Adipocyte (in vitro differentiated cells): Measurements from ENCODE around the gene ZNF672.
A peak's percentile ranks its signal among the peaks of the same experiment; 100 is the strongest.

Experiments
- DNase-seq: peaks from one replicate; pipeline ENCODE4 v3.0.0-alpha.2; 2015; ENCODE audit warnings: low read depth
- H3K27me3 ChIP-seq: replicated peaks from 2 replicates; pipeline ENCODE4 v1.7.0; 2013; ENCODE audit warnings: mild to moderate bottlenecking, low read length, moderate library complexity; ENCODE audit not compliant: control insufficient read depth, insufficient read depth
- H3K36me3 ChIP-seq: 2 replicates; pipeline ENCODE4 v1.7.0; 2013; ENCODE audit warnings: low read length, mild to moderate bottlenecking, moderate library complexity; ENCODE audit not compliant: control insufficient read depth, insufficient read depth, severe bottlenecking
- H3K4me1 ChIP-seq: 2 replicates; pipeline ENCODE4 v1.7.0; 2013; ENCODE audit warnings: mild to moderate bottlenecking, low read length, moderate library complexity; ENCODE audit not compliant: control insufficient read depth, insufficient read depth
- H3K4me3 ChIP-seq: 2 replicates; pipeline ENCODE4 v1.7.0; 2013; ENCODE audit warnings: mild to moderate bottlenecking, low read length, moderate library complexity
- H3K9ac ChIP-seq: 2 replicates; pipeline ENCODE4 v1.7.0; 2013; ENCODE audit warnings: mild to moderate bottlenecking, low read length, moderate library complexity
- H3K9me3 ChIP-seq: 2 replicates; pipeline ENCODE4 v1.7.0; 2013; ENCODE audit warnings: mild to moderate bottlenecking, low read length, moderate library complexity; ENCODE audit not compliant: control insufficient read depth

Gene ZNF672

GRCh38 chr1:248840946-248841345 lies 2.9 kb downstream of the ZNF672 start:
- peak overlapping the region; percentile 75 for H3K9ac ChIP-seq
- H3K4me1 ChIP-seq: peaks cover 49% of the 10 kb centered on the region
- H3K9me3 ChIP-seq: no peaks in the 10 kb centered on the region
- H3K27me3 ChIP-seq: no peaks in the 10 kb centered on the region
- H3K4me3 ChIP-seq: no peak overlapping the region
- peaks cover 9% of the 10 kb centered on the region for H3K36me3 ChIP-seq
- DNase-seq: no peak

- Histone ChIP-seq H3K4me1 (peaks cover 49% of the 10 kb centered on the region), H3K36me3 (peaks cover 18% of the 10 kb centered on the region), H3K4me3 (peak overlapping the region; percentile 47), H3K27me3 (no peaks in the 10 kb centered on the region), H3K9me3 (no peaks in the 10 kb centered on the region), H3K9ac (peak overlapping the region; percentile 75)
- peak; percentile 62 for DNase-seq
Measured at GRCh38 chr1:248841702-248842395, 3.8 kb downstream of the ZNF672 start.

GRCh38 chr1:248842781-248843331 lies 4.8 kb downstream of the ZNF672 start:
- DNase-seq: no peak
- Histone ChIP-seq H3K4me1 (peaks cover 43% of the 10 kb centered on the region), H3K27me3 (no peaks in the 10 kb centered on the region)

GRCh38 chr1:248843687-248844086 lies 5.7 kb downstream of the ZNF672 start:
- Histone ChIP-seq H3K4me1 (peaks cover 43% of the 10 kb centered on the region), H3K27me3 (no peaks in the 10 kb centered on the region), H3K4me3 (no peak overlapping the region), H3K36me3 (peaks cover 35% of the 10 kb centered on the region), H3K9ac (no peak overlapping the region), H3K9me3 (no peaks in the 10 kb centered on the region)
- DNase-seq: no peak

More at GRCh38 chr1:248842781-248843331, 4.8 kb downstream of the ZNF672 start:
- Histone ChIP-seq H3K9ac (peak overlapping the region; percentile 75), H3K4me3 (no peak overlapping the region), H3K9me3 (no peaks in the 10 kb centered on the region), H3K36me3 (peaks cover 27% of the 10 kb centered on the region)

- H3K4me3 ChIP-seq: no peak overlapping the region
- H3K9me3 ChIP-seq: no peaks in the 10 kb centered on the region
- peaks cover 44% of the 10 kb centered on the region for H3K36me3 ChIP-seq
- H3K9ac ChIP-seq: no peak overlapping the region
- peaks cover 44% of the 10 kb centered on the region for H3K4me1 ChIP-seq
- H3K27me3 ChIP-seq: no peaks in the 10 kb centered on the region
- no peak for DNase-seq
Measured at GRCh38 chr1:248844526-248844925, 6.5 kb downstream of the ZNF672 start.

- Histone ChIP-seq H3K9me3 (no peaks in the 10 kb centered on the region), H3K27me3 (no peaks in the 10 kb centered on the region), H3K4me1 (peaks cover 24% of the 10 kb centered on the region), H3K9ac (no peak overlapping the region), H3K36me3 (peaks cover 53% of the 10 kb centered on the region), H3K4me3 (no peak overlapping the region)
- DNase-seq: no peak
Measured at GRCh38 chr1:248847181-248847955, 9.3 kb downstream of the ZNF672 start.

- peaks cover 20% of the 10 kb centered on the region for H3K4me1 ChIP-seq
- no peak overlapping the region for H3K4me3 ChIP-seq
- no peak for DNase-seq
- no peak overlapping the region for H3K9ac ChIP-seq
- no peaks in the 10 kb centered on the region for H3K27me3 ChIP-seq
- no peaks in the 10 kb centered on the region for H3K9me3 ChIP-seq
- peaks cover 53% of the 10 kb centered on the region for H3K36me3 ChIP-seq
Measured at GRCh38 chr1:248847956-248848561, 10.0 kb downstream of the ZNF672 start.

GRCh38 chr1:248848602-248849001 lies 10.6 kb downstream of the ZNF672 start:
- no peaks in the 10 kb centered on the region for H3K9me3 ChIP-seq
- no peaks in the 10 kb centered on the region for H3K27me3 ChIP-seq
- no peak overlapping the region for H3K9ac ChIP-seq
- no peak for DNase-seq
- no peak overlapping the region for H3K4me3 ChIP-seq
- H3K36me3 ChIP-seq: peaks cover 57% of the 10 kb centered on the region
- peaks cover 23% of the 10 kb centered on the region for H3K4me1 ChIP-seq

GRCh38 chr1:248849152-248849551 lies 11.1 kb downstream of the ZNF672 start:
- Histone ChIP-seq H3K27me3 (no peaks in the 10 kb centered on the region), H3K9ac (no peak overlapping the region), H3K9me3 (no peaks in the 10 kb centered on the region), H3K4me3 (no peak overlapping the region), H3K4me1 (peaks cover 20% of the 10 kb centered on the region), H3K36me3 (peaks cover 62% of the 10 kb centered on the region)
- no peak for DNase-seq

- peaks cover 67% of the 10 kb centered on the region for H3K36me3 ChIP-seq
- no peak overlapping the region for H3K9ac ChIP-seq
- H3K9me3 ChIP-seq: no peaks in the 10 kb centered on the region
- no peak for DNase-seq
- H3K4me3 ChIP-seq: no peak overlapping the region
- H3K4me1 ChIP-seq: peaks cover 20% of the 10 kb centered on the region
- H3K27me3 ChIP-seq: no peaks in the 10 kb centered on the region
Measured at GRCh38 chr1:248849637-248850036, 11.6 kb downstream of the ZNF672 start.

GRCh38 chr1:248850124-248850523 lies 12.1 kb downstream of the ZNF672 start:
- Histone ChIP-seq H3K9ac (no peak overlapping the region), H3K36me3 (peaks cover 71% of the 10 kb centered on the region), H3K9me3 (no peaks in the 10 kb centered on the region), H3K27me3 (no peaks in the 10 kb centered on the region), H3K4me1 (peaks cover 20% of the 10 kb centered on the region), H3K4me3 (no peak overlapping the region)
- DNase-seq: no peak
